Colonic mucosa (tissue), 4 donors: ENCODE results near the gene ICE2. TPM values are rescaled to one million over a fixed set of nuclear protein-coding genes. Genes with fewer than 3 reads are reported as not detected.

ENCODE experiments used
- DNase-seq: peaks from one replicate; pipeline ENCODE4 v3.0.0-alpha.2; 2020
- H3K27ac ChIP-seq: fragments of 200-600 bp; one replicate; pipeline ENCODE4 v1.8.0; 2021
- H3K27me3 ChIP-seq: fragments of 200-600 bp; one replicate; pipeline ENCODE4 v1.8.0; 2021
- H3K36me3 ChIP-seq: fragments of 200-600 bp; one replicate; pipeline ENCODE4 v1.8.0; 2021
- H3K4me1 ChIP-seq: fragments of 200-600 bp; one replicate; pipeline ENCODE4 v1.8.0; 2021; ENCODE audit warnings: mild to moderate bottlenecking
- H3K4me3 ChIP-seq: fragments of 200-600 bp; one replicate; pipeline ENCODE4 v1.8.0; 2021
- H3K9ac ChIP-seq, 2 donors: one replicate each; pipeline ENCODE4 v1.7.0; 2013; ENCODE audit warnings: control low read depth in 2 of 2, low read depth in 2 of 2, low read length in 2 of 2
- H3K9me3 ChIP-seq: fragments of 200-600 bp; one replicate; pipeline ENCODE4 v1.8.0; 2021
- intact Hi-C: fragments of 100-400 bp; cut with DNase I; formaldehyde crosslinking; loops from one replicate; pipeline ENCODE4 v1.14.1; 2022
- total RNA-seq, 2 donors: library from RNA; stranded (reverse); fragmentation: NEBNext Ultra II Directional in 1 of 2; extraction: Animal tissue kit (Norgen Biotek cat#: 25700) in 1 of 2; gene quantifications; one replicate each; pipeline ENCODE4 v1.2.1, GENCODE V29; 2021
- TF ChIP-seq, protein P1 (sequence below): fragments of 200-600 bp; IDR thresholded peaks from one replicate; pipeline ENCODE4 v1.8.0; 2022; ENCODE audit warnings: antibody characterized with exemption, mild to moderate bottlenecking
- donor health status: healthy.
- donor health status: DM: no; HTN: no; CAD: no.
- donor health status: DM: no; HTN: no; CAD: no.

The ICE2 gene
- total RNA-seq, 2 donors from 2014 or later = 37.3 to 37.7 TPM

DNA sequence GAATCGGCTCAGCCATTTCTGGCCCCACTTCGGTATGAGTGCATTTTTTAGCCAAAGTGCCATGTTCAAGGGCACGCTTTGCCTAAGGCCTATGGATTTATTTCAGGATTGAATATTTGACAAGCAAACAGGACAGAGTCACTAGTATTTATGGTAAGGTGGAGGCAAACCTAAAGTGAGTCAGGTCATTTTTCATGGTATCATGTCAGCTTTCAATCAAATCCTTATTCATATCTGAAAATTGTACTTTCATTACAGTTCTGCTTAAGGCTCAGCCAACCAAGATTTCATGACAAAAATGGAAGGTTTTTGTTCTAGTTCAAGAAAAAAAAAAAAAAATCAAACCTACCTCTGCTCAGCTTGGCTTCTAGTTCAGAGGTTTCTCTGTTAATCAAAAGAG, 30.5 kb upstream of the ICE2 start:
- Histone ChIP-seq H3K4me1 (no peaks in the 10 kb centered on the region), H3K9me3 (no peaks in the 10 kb centered on the region), H3K36me3 (no peaks in the 10 kb centered on the region), H3K9ac (no peak overlapping the region), H3K4me3 (no peak overlapping the region), H3K27me3 (no peaks in the 10 kb centered on the region), H3K27ac (no peak overlapping the region)
- intact Hi-C loops = no loop called here
- TF ChIP-seq, protein P1, sequence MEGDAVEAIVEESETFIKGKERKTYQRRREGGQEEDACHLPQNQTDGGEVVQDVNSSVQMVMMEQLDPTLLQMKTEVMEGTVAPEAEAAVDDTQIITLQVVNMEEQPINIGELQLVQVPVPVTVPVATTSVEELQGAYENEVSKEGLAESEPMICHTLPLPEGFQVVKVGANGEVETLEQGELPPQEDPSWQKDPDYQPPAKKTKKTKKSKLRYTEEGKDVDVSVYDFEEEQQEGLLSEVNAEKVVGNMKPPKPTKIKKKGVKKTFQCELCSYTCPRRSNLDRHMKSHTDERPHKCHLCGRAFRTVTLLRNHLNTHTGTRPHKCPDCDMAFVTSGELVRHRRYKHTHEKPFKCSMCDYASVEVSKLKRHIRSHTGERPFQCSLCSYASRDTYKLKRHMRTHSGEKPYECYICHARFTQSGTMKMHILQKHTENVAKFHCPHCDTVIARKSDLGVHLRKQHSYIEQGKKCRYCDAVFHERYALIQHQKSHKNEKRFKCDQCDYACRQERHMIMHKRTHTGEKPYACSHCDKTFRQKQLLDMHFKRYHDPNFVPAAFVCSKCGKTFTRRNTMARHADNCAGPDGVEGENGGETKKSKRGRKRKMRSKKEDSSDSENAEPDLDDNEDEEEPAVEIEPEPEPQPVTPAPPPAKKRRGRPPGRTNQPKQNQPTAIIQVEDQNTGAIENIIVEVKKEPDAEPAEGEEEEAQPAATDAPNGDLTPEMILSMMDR = no peak
- DNase-seq = no peak

DNA sequence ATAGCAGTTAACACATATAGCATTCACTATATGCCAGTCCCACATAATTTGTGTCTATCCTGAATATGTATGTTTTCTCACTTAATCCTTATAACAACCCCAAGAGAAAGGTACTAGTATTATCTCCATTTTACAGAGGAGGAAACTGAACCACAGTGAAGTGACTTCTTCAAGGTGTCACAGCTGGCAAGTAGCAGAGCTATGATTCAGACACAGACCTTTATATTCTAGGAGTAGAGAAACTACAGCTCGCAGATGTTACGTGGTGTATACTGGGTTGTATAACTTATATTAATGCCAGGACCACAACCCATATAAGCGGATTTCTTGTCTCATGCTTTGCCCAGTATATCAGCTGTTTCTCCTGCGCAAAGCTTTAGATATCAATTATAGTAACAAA, 29.5 kb upstream of the ICE2 start:
- no peaks in the 10 kb centered on the region for H3K4me1 ChIP-seq
- H3K4me3 ChIP-seq = no peak overlapping the region
- DNase-seq = no peak
- H3K9ac ChIP-seq = no peak overlapping the region
- no peaks in the 10 kb centered on the region for H3K36me3 ChIP-seq
- no peaks in the 10 kb centered on the region for H3K9me3 ChIP-seq
- intact Hi-C loops = no loop called here
- TF ChIP-seq, protein P1 = no peak
- no peaks in the 10 kb centered on the region for H3K27me3 ChIP-seq
- H3K27ac ChIP-seq = no peak overlapping the region

DNA sequence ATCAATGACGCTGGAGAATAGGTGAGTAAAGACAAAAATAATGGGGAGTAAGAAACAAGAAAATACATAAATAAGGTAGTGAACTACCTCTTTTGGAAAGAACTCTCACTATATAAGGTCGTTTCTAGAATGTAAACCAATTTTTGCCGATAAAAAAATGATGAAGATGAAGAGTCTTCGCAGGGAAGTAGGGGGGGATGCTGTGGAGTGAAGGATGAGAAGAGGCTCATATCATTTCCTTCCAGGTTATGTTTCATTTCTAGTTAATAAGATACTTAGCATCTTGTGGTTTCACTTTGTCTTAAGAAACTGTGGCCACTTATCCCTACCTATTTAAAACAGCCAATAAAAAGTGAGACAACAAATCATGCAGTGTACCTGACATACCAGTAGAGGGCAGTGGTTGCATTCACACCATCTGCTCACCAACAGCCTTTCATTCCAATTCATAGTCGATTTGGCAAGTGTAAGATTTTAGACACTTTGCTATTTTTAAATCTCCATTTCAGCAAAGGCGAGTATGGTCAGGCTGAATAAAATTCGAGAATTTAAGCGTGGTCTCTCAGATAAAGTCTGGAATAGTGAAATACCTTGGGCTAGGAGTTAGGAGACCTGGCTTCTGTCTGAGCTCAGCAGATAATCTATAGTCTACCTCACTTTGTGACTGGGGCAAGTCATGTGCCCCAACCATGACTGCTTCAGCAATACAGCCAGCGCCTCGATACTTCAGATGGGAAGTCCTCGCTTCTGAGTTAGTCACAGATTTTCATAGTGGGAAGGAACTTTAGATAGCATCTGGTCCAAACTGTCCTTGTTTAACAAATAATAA, 28.9 kb upstream of the ICE2 start:
- intact Hi-C loops = no loop called here
- Histone ChIP-seq H3K27ac (no peak overlapping the region), H3K9me3 (no peaks in the 10 kb centered on the region), H3K4me3 (no peak overlapping the region), H3K9ac (no peak overlapping the region), H3K27me3 (no peaks in the 10 kb centered on the region), H3K36me3 (no peaks in the 10 kb centered on the region), H3K4me1 (no peaks in the 10 kb centered on the region)
- TF ChIP-seq, protein P1 = peak; percentile 83
- DNase-seq = peak; percentile 52

DNA sequence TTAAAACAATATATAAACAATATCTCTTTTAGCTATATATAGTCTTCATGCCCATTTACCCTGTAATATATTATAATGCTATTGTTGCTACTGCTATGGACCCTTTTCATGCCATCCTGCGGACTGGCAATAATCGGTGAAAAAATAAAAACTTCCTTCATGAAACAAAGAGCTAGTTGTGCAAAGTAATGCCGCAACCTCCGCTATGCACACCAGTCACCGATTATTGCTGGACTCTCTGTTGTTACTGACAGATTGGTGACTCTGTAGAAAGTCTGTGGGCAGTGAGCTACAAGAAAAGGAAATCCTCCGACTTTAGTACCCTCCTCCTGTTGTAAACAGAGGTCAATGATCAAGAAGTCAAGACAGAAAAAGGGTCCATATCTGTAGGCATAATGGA, 17.9 kb upstream of the ICE2 start:
- Histone ChIP-seq H3K4me1 (no peaks in the 10 kb centered on the region), H3K9ac (peak overlapping the region in 1 of 2 donors; percentile 43), H3K27me3 (no peaks in the 10 kb centered on the region), H3K36me3 (peaks cover 8% of the 10 kb centered on the region), H3K9me3 (no peaks in the 10 kb centered on the region), H3K27ac (no peak overlapping the region), H3K4me3 (no peak overlapping the region)
- intact Hi-C loops = no loop called here
- TF ChIP-seq, protein P1 = no peak
- no peak for DNase-seq

DNA sequence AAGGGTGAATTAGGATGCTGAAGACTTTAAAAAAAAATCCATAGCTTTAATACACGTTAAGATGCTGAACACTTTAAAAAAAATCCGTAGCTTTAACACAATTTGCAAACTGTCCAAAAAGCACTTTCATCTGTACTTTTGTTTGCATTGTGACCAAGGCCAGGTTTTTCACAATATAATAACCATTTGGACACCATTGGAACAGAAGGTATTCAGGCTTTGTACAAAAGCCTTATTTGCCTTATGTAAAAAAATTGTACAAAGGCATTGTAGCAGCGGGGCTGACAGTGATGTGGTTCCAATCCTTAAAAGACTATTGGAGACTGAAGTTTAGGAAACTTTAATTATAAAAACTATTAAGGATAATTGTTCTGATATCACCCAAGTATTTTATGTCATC, 15.2 kb upstream of the ICE2 start:
- no peak overlapping the region for H3K4me3 ChIP-seq
- H3K27me3 ChIP-seq = no peaks in the 10 kb centered on the region
- no peaks in the 10 kb centered on the region for H3K9me3 ChIP-seq
- no peaks in the 10 kb centered on the region for H3K4me1 ChIP-seq
- TF ChIP-seq, protein P1 = no peak
- intact Hi-C loops = no loop called here
- H3K27ac ChIP-seq = no peak overlapping the region
- peaks cover 3% of the 10 kb centered on the region for H3K36me3 ChIP-seq
- H3K9ac ChIP-seq = no peak overlapping the region
- no peak for DNase-seq
